ENCODE data around the gene AVPR2.

- TF ChIP-seq, protein P1, sequence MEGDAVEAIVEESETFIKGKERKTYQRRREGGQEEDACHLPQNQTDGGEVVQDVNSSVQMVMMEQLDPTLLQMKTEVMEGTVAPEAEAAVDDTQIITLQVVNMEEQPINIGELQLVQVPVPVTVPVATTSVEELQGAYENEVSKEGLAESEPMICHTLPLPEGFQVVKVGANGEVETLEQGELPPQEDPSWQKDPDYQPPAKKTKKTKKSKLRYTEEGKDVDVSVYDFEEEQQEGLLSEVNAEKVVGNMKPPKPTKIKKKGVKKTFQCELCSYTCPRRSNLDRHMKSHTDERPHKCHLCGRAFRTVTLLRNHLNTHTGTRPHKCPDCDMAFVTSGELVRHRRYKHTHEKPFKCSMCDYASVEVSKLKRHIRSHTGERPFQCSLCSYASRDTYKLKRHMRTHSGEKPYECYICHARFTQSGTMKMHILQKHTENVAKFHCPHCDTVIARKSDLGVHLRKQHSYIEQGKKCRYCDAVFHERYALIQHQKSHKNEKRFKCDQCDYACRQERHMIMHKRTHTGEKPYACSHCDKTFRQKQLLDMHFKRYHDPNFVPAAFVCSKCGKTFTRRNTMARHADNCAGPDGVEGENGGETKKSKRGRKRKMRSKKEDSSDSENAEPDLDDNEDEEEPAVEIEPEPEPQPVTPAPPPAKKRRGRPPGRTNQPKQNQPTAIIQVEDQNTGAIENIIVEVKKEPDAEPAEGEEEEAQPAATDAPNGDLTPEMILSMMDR (IDR thresholded peaks at IDR 0.05) = no peak
- TF ChIP-seq POLR2A (IDR thresholded peaks at IDR 0.05) = no peak
These were observed 8.7 kb downstream of the AVPR2 start for GRCh38 chrX:153913211-153913610.

All from Peyer's patch (tissue), 4 donors.